VCaP (cell line): Measurements from ENCODE around the gene C10orf88.

ENCODE experiments used
- H3K27ac ChIP-seq: fragments of 450-650 bp; 2 replicates; pipeline ENCODE4 v1.5.1; 2017
- TF ChIP-seq, protein P1 (sequence below): fragments of 450-650 bp; conservative IDR thresholded peaks from 2 replicates; pipeline ENCODE4 v1.5.1; 2017; ENCODE audit warnings: mild to moderate bottlenecking, moderate library complexity

C10orf88 gene

DNA sequence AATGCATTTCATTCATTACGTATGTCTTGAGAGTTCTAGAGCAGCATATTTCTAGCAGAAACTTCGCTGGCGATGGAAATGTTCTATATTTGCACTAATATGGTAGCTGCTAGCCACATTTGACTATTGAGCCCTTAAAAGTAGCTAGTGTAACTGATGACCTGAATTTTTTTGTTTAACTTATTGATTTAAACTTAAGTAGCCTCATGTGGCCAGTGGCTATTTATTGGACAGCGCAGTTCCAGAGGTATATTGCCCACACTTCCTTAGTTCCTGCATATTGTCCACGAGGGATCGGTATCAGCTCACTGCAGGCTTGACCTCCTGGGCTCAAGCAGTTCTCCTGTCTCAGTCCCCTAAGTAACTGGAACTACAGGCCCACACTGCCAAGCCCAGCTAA, 29.9 kb upstream of the C10orf88 start:
- TF ChIP-seq, protein P1, sequence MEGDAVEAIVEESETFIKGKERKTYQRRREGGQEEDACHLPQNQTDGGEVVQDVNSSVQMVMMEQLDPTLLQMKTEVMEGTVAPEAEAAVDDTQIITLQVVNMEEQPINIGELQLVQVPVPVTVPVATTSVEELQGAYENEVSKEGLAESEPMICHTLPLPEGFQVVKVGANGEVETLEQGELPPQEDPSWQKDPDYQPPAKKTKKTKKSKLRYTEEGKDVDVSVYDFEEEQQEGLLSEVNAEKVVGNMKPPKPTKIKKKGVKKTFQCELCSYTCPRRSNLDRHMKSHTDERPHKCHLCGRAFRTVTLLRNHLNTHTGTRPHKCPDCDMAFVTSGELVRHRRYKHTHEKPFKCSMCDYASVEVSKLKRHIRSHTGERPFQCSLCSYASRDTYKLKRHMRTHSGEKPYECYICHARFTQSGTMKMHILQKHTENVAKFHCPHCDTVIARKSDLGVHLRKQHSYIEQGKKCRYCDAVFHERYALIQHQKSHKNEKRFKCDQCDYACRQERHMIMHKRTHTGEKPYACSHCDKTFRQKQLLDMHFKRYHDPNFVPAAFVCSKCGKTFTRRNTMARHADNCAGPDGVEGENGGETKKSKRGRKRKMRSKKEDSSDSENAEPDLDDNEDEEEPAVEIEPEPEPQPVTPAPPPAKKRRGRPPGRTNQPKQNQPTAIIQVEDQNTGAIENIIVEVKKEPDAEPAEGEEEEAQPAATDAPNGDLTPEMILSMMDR: no peak
- H3K27ac ChIP-seq: no peak overlapping the region

DNA sequence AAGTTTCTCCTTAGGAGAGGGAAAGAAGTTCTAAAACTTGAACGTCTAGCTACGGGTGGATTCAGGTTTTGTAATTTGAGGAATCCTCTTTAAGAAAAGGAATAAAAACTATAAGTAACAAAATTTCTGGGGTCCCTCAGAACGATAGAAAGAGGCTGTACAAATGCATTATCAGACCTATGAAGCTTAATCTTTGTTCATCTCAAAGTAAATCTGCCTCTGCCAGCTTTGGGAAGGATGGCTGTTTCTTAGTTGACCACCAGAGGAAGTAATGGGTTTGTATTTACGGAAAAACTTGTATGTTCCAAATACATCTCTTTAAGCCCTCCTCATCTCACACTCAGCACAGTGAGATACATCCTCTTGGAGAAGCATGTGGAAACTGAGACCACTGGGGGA, 27.0 kb upstream of the C10orf88 start:
- TF ChIP-seq, protein P1: peak; percentile 53; the same call in 1 of the 2 replicates
- H3K27ac ChIP-seq: peak overlapping the region; percentile 82

DNA sequence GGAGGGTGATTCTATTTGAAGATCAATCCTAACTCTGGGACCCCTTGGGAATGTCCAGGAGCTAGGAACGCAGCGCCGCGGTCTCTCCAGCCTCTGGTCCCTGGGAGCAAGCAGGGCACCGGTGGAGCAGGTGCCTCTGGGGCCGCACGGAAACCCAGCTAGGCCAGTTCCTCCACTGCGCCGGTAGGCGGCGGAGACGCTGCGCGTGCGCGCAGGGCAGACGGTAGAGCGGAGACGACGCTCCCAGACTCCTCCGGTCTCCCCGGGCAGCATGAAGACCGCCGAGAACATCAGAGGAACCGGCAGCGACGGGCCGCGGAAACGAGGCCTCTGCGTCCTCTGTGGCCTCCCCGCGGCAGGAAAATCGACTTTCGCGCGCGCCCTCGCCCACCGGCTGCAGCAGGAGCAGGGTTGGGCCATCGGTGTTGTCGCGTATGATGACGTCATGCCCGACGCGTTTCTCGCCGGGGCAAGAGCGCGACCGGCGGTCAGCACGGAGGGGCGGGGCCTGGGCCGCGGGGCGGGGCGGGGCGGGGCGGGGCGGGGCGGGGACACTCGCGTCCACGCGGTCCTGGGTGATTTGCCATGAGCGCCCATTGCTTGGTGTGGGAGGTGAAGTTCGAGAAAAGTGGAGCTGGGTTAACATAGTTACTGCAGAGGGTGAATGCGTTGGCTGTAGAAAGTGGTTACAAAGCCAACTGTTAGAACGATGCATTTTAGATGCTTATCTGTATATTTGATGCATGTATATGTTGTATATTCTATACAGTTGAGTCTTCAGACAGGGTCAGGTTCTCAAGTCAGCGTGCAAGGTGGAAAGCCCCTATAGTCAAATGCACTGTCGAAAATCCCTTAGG, 26.4 kb upstream of the C10orf88 start, which contains the start of gene PSTK:
Gene PSTK, plus strand, starts transcription at position 193 of the 857 bp plus-strand sequence. Its CDS starts 79 bp downstream, at position 272.
- H3K27ac ChIP-seq: peak within 1 kb of the TSS; percentile 82
- TF ChIP-seq, protein P1: peak; percentile 79

DNA sequence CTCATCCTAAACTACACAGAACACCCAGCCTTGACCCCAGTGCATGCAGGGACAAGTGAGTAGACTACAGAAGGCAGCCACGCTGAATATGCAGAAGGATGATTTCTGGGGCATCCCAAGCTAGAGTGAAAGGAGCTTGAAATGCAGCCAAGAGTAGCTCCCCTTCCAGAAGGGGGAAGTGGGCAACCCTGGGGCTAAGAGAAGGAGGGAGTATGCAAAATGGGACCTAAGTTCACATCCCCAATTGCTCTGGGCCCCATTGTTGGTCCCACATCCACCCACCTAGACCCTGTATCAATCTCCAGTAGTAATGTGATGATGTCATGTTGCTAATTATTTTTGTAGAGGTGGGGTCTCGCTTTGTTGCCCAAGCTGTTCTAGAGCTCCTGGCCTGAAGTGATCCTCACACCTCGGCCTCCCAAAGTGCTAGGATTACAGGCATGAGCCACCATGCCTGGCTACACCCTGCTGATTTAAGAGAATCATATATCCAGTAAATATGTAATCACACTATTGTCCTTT, 20.6 kb upstream of the C10orf88 start:
- TF ChIP-seq, protein P1: no peak
- no peak overlapping the region for H3K27ac ChIP-seq

DNA sequence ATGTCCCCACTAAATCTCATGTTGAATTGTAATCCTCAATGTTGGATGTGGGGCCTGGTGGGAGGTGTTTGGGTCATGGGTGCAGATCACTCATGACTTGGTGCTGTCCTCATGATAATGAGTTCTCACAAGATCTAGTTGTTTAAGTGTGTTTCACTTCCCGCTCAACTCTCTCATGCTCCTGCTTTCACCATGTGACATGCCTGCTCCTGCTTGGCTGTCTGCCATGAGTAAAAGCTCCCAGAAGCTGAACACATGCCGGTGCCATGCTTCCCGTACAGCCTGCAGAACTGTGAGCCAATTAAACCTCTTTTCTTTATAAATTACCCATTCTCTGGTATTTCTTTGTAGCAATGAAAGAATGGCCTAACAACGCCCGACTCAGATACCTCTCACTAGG, 20.0 kb upstream of the C10orf88 start:
- H3K27ac ChIP-seq: no peak overlapping the region
- TF ChIP-seq, protein P1: no peak

DNA sequence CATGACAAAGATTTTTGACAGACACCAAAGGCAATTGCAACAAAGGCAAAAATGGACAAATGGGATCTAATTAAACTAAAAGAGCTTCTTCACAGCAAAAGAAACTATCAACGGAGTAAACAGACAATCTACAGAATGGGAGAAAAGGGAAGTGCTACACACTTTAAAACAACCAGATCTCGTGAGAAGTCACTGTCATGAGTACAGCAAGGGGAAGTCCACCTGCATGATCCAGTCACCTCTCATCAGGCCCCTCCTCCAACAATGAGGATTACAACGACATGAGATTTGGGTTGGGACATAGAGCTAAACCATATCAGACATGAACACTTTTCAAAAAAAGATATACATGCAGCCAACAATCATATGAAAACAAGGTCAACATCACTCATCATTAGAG, 14.7 kb upstream of the C10orf88 start:
- no peak overlapping the region for H3K27ac ChIP-seq
- TF ChIP-seq, protein P1: no peak

DNA sequence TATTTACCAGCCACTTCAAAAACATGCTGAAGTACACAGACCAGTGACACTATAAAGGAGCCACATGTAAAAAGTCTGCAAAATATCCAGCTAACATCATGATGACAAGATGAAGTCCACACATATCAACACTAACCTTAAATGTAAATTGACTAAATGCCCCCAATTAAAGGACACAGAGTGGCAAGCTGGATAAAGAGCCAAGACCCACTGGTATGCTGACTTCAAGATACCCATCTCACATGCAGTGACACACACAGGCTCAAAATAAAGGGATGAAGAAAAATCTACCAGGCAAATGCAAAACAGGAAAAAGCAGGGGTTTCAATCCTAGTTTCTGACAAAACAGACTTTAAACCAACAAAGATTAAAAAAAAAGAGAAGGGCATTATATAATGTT, 12.9 kb upstream of the C10orf88 start:
- TF ChIP-seq, protein P1: no peak

More for the DNA sequence above, 12.9 kb upstream of the C10orf88 start:
- H3K27ac ChIP-seq: no peak overlapping the region
